T47D (cell line): Measurements from ENCODE around the gene SERPINB6.
A peak's percentile ranks its signal among the peaks of the same experiment; 100 is the strongest.

Source experiments
- DNase-seq, 2 experiments: peaks; one replicate each; pipeline versions ENCODE4 v3.0.0 to v3.0.0-alpha.2; 2011 to 2012; ENCODE audit warnings: low read depth in 1 of 2, low spot score in 1 of 2
- JUND ChIP-seq: IDR thresholded peaks from 2 replicates; pipeline ENCODE4 v1.6.1; 2012; ENCODE audit warnings: low read depth
- in situ Hi-C: cut with HindIII; loops from 2 replicates; pipeline ENCODE4 v1.10.0; 2016; ENCODE audit warnings: low sequenced_read_pairs, low pct_unique_long_range_greater_than_20kb

Gene SERPINB6

DNA sequence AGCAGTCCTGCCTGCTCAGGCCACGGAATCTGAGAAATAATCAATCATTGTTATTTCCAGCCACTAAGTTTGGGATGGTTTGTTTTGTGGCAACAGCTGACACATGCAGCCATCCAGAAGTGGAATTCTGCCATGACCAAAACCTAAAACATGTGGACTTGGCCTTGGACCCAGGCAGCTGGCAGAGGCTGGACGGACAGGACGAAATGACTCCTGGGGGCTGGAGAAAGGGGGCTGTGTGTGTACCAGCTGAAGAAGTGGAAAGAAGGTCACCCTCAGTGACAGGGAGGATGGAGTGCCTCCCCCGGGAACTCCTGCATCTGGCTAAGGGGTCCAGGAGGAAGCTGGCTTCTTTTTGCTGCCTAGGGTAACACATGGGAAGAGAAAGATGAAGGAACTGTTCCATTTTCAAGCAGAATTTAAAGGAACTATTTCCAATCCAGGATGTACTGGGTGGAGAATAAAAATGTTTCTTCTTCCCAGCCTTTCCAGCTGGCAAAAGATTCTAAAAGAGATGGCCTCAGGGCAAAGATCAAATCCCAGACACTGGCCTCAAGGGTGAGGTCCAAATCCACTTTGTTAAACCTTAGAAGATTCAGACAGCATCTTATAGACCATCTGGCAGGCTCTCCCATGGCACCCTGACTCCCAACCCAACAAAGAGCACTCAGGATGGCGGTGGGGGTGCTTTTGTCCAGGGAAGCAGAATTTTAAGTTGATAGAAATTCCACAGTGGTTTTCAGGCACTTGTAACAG lies 14.3 kb downstream of the SERPINB6 start:
- in situ Hi-C loops, result no loop called here
- no peak for TF ChIP-seq JUND
- no peak for DNase-seq

DNA sequence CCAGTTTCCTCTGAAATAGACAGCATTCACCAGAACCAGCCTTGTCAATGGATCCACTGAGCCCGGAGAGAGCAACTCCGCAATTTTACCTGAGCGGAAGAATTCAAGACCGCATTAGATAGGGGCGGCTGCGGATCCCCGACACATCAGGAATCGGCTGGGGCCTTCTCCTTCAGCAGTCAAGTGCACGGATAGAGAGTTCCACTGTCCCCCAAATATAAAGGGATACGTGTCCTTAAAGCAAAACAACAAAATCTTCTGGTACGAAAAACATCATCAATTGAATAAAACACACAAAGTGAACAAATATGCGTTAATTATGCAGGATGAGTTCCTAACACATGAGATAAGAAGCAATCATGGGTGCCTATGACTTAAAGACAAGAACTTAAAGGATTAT lies 18.3 kb downstream of the SERPINB6 start:
- no peak for TF ChIP-seq JUND
- in situ Hi-C loops, result no loop called here
- no peak for DNase-seq

DNA sequence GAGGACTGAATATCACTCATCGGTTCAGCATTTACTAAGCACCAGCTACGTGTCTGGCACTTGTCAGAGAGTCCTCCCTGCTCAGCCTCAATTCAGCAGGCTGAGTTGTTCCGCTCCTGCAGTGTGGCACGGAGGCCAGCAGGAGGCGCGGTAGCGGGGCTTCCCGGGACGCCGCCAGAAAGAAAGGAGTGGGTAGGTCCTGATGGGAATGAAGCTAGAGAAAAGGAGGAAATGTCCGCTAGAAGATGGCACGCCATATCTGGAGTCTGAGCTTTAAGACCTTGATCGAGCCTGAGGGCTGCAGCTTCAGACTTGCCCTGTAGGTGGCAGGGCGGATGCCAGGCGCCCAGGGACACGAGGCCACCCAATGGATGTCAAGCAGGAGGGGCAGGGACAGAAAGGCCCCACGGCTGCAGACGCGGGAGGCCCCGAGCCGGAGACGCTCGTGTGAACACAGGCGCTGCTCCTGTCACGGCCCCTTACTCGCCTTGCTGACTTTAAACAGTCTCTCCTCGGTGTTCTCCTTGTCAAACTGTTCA lies 18.7 kb downstream of the SERPINB6 start:
- no peak for TF ChIP-seq JUND
- DNase-seq, result peak in 1 of 2 experiments; percentile 54
- in situ Hi-C loops, result no loop called here

DNA sequence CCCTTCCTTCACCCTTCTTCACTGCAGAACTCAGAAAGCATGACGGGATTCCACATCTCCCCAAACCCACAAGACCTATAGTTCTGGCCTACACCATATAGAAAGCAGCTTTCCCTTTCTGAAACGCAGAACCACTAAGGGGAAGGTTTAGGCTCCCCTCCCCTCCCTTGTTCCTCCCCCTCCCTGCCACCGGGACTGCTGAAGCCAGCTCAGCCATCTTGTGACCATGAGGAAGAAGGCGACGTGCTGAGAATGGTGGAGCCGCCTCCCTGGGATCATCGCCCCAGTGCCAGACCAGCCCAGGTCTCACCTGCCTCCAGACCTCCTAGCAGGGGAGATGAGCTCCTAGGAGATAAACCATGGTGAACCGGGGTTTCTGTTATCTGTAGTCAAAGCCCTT lies 19.6 kb downstream of the SERPINB6 start:
- TF ChIP-seq JUND, result no peak
- in situ Hi-C loops, result no loop called here

DNA sequence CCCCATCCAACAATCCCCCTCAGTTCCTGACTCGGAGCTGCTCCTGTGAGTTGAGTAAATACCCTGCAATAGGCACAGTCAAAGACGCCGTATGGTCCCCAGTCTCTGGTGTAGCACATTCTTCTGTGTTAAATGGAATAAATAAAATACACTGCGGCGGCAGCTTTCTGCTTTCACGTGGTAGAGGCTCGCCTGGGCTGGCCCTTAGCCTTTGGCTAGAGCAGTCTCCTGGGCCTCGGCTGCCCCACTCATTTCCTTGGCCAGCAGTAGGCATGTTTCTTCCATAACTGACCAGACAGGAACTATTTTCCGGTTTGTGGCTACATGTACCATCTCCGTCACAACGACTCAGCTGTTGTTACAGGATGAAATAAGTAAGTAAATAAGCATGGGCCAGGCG lies 20.7 kb downstream of the SERPINB6 start:
- no peak for DNase-seq
- in situ Hi-C loops, result no loop called here
- TF ChIP-seq JUND, result no peak

More for the DNA sequence above, 19.6 kb downstream of the SERPINB6 start:
- no peak for DNase-seq

DNA sequence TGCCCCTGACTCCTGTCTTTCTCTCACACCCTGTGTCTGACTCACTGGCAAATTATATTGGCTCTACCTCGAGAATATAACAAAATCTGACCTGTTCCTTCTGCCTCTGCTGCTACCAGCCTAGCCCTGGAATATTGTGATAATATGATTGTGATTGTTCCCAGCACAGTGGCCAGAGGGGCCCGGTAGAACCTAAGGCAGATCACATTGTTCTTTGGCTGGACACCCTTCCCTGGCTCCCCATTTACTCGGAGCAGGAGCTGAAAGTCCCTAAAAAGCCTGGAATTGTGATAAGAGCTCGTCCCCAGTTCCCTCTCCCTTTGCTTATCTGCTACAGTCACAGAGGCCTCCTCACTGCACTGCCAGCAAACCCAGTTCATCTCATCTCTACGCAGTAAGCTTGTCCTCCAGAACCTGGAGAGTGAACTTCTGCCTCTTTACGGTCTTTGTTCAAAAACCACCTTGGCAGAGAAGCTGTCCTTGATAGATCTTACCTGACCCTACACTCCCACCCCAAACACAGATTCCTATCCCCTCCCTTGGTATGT lies 21.8 kb downstream of the SERPINB6 start:
- DNase-seq, result no peak
- in situ Hi-C loops, result no loop called here
- no peak for TF ChIP-seq JUND

DNA sequence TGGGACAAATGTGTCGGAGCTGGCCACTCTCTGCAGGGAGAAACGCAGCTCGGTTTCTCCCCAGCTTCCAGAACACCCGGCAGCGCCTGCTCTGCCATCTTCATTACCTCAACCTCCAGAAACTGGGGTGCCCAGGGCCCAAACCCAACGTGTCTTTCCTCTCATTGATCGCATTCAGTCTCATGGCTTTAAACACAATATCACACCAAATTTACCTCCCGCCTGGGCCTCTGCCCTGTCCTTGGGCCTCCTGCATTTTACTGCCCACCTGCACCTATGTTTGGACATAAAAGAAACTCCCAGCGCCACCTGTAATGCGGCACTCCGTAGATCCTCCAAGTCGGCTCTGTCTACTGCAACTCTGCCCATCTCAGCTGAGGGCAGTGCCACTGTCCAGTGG lies 22.2 kb downstream of the SERPINB6 start:
- DNase-seq, result no peak
- in situ Hi-C loops, result no loop called here
- TF ChIP-seq JUND, result no peak

DNA sequence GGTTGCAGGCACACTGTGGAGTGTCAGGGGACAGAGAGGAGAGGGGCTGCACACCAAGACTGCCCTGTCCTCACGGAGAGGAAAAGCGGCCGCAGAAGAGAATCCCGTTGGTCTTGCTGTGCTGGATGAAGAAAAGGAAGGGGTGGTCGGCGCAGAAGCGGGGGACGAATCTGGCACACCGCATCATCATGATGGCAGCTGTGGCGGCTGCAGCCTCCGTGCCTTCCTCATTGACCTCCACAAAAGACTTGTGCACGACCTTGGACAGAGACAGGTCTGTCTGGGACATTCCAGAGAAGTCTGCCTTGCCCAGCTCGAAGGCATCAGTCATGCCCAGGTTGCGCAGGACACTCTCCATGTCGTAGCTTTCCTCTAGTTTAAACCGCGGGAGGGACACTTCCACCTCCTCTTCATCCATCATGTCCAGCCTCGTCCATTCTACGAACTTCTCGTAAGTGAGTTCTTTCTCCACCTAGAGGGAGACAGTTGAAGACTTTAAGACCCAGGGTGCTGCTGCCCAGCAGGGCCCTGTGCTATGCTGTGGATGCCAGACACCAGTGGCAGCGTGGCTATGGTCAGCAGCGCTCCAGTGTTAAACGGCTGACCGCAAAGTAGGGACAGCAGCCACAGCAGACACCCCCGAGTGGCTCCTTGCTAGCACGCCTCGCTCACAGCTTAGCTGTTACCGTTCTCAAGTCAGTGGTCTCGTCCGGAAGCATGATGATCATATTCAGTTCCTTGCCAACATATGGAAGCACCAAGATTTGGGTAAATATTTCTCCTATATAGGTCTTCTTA lies 22.9 kb downstream of the SERPINB6 start:
- in situ Hi-C loops, result no loop called here
- no peak for DNase-seq

DNA sequence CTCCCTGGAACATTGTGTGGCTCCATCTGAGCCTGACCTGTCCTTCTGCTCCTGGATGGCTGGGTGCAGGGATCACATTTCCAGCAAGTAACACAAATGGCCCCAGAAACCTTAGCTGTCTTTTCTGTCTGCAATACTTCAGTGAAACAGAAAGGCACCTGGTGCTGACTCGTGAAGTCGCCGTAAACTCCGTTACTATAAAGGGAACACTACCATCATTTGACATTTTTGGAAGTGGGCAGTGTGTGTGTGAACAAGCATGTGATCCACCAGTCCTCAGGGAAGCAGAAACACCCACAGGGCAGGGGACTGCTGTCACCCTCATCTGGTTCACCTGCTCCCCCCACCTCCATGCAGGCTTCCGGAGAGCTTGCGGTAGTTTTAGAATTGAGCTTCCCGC lies 23.9 kb downstream of the SERPINB6 start:
- TF ChIP-seq JUND, result no peak
- in situ Hi-C loops, result no loop called here
- no peak for DNase-seq

More for the DNA sequence above, 22.9 kb downstream of the SERPINB6 start:
- no peak for TF ChIP-seq JUND

DNA sequence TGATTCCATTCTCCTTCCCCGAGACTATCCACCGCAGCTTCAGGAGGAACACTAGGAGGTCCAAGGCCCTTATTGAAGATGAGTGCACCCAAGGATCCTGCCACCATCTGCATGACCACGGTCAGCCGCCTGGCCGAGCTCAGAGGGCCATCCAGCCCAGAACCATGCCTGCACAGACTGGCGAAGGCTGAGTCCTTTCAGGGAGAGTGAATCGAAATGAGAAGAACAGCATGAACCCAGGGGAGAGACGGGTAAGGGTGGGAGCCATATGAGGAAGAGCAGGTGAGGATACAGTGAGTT lies 26.3 kb downstream of the SERPINB6 start:
- no peak for DNase-seq
- in situ Hi-C loops, result no loop called here
- TF ChIP-seq JUND, result no peak

DNA sequence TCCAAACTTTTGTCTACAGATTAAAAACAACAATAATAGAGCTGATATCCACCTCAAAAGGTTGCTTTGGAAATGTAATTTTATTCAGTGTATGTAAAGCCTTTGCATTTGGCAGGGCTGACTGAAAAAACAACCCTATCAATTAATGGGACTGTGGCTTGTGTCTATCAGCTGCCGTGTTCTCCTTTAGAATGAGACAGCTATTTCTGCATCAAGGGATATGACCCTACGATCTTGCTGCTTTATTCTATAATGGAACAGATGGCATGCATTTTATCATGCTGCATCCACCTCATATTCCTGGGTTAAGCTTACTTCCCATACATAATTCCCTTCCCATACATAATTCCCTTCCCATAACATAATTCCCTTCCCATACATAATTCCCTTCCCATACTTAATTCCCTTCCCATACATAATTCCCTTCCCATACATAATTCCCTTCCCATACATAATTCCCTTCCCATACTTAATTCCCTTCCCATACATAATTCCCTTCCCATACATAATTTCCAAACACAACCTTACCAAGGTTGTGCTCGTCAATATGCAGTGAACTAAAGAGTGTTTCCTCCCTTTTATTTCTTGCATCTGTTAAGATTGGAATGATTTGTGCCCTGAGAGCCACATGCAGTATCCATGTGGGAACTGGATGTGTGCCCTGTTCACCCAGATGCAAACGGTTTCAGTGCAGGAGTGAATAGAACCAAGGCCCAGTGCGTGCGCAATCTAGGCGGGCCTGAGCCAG lies 26.8 kb downstream of the SERPINB6 start:
- TF ChIP-seq JUND, result no peak
- in situ Hi-C loops, result no loop called here
- DNase-seq, result no peak

DNA sequence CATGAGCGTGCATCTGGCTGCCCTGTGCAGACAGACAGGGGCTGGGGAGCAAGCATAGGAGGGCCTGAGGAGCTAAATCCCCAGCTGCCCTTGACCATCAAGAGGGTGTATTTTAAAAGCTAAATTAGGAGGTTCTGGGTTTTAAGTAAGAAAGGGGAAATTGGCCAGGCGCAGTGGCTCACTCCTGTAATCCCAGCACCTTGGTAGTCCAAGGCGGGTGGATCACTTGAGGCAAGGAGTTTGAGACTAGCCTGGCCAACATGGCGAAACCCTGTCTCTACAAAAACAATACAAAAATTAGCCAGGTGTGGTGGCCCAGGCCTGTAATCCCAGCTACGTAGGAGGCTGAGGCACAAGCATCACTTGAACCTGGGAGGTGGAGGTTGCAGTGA lies 27.8 kb downstream of the SERPINB6 start:
- no peak for DNase-seq
- in situ Hi-C loops, result no loop called here
- no peak for TF ChIP-seq JUND
